D721Med (cell line): ENCODE results near the gene TRIM5.
"Not testable (repeated sequence)": the region's sequence is repeated elsewhere in the genome, so short reads cannot be mapped to it uniquely, and the experiment has no call there.

Experiments used
- DNase-seq: peaks from one replicate; pipeline ENCODE4 v3.0.0; 2011; ENCODE audit warnings: low spot score; ENCODE audit not compliant: insufficient read length
- FAIRE-seq: peaks from 2 replicates; lab custom pipeline; 2011; peaks lifted over from hg19 to GRCh38; lab: Jason Lieb, UNC
- TF ChIP-seq, protein P1 (sequence below): IDR thresholded peaks from 2 replicates; pipeline ENCODE4 v1.5.1; 2012; ENCODE audit warnings: mild to moderate bottlenecking, control low read depth; ENCODE audit not compliant: insufficient read depth; ENCODE audit errors: missing control alignments

Gene TRIM5

GRCh38 chr11:5666402-5666793 is 18.5 kb downstream of the TRIM5 start:
- DNase-seq (no peak), FAIRE-seq (no peak)
- TF ChIP-seq, protein P1, sequence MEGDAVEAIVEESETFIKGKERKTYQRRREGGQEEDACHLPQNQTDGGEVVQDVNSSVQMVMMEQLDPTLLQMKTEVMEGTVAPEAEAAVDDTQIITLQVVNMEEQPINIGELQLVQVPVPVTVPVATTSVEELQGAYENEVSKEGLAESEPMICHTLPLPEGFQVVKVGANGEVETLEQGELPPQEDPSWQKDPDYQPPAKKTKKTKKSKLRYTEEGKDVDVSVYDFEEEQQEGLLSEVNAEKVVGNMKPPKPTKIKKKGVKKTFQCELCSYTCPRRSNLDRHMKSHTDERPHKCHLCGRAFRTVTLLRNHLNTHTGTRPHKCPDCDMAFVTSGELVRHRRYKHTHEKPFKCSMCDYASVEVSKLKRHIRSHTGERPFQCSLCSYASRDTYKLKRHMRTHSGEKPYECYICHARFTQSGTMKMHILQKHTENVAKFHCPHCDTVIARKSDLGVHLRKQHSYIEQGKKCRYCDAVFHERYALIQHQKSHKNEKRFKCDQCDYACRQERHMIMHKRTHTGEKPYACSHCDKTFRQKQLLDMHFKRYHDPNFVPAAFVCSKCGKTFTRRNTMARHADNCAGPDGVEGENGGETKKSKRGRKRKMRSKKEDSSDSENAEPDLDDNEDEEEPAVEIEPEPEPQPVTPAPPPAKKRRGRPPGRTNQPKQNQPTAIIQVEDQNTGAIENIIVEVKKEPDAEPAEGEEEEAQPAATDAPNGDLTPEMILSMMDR = no peak

- TF ChIP-seq, protein P1 = no peak
- FAIRE-seq (no peak), DNase-seq (no peak)
Measured at GRCh38 chr11:5665746-5666401, 19.0 kb downstream of the TRIM5 start.

DNA sequence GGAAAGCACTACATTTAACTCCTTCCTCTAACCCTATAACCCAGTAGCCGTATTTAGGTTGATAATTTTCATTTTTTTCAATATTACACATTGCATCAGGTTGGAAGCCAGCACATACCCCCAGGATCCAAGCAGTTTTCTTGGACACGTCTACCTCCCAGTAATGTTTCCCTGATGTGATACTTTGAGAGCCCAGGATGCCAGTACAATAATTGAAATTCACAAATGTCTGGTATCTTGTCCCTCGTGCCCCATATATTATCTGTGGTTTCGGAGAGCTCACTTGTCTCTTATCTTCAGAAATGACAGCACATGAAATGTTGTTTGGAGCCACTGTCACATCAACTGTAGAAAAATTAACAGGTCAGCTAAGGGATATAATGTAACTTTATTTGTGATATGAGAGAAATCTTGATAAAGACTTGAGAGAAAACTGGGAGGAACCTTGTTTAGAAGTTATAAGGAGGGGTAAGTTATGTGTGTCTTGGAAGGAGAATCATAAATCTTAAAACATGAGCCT is 19.8 kb downstream of the TRIM5 start:
- DNase-seq (no peak), FAIRE-seq (no peak)
- TF ChIP-seq, protein P1 = no peak

- DNase-seq (no peak), FAIRE-seq (no peak)
- TF ChIP-seq, protein P1 = no peak
Measured at GRCh38 chr11:5663511-5663910, 21.4 kb downstream of the TRIM5 start.

GRCh38 chr11:5658318-5658717 is 26.6 kb downstream of the TRIM5 start:
- TF ChIP-seq, protein P1 = no peak
- FAIRE-seq = no peak
- DNase-seq = no peak

DNA sequence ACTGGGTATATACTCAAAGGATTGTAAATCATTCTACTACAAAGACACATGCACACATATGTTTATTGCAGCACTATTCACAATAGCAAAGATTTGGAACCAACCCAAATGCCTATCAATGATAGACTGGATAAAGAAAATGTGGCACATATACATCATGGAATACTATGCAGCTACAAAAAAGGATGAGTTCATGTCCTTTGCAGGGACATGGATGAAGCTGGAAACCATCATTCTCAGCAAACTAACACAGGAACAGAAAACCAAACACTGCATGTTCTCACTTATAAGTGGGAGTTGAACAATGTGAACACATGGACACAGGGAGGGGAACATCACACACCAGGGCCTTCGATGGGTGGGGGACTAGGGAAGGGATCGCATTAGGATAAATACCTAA is 27.9 kb downstream of the TRIM5 start:
- not testable (repeated sequence) for FAIRE-seq

GRCh38 chr11:5655474-5655873 is 29.4 kb downstream of the TRIM5 start:
- FAIRE-seq (no peak), DNase-seq (no peak)
- TF ChIP-seq, protein P1 = no peak

More for the DNA sequence above, 27.9 kb downstream of the TRIM5 start:
- not testable (repeated sequence) for DNase-seq
